Parathyroid adenoma (tissue), 2 donors: ENCODE data around the gene ZCRB1.

Source experiments
- H2AFZ ChIP-seq: fragments of 300-600 bp; sonication (generic); one replicate; pipeline ENCODE4 v1.7.0; 2017; ENCODE audit warnings: antibody characterized with exemption, mild to moderate bottlenecking
- H3K27ac ChIP-seq: fragments of 300-600 bp; sonication (generic); one replicate; pipeline ENCODE4 v1.7.0; 2017
- H3K27me3 ChIP-seq: fragments of 300-600 bp; sonication (generic); one replicate; pipeline ENCODE4 v1.7.0; 2017; ENCODE audit warnings: low read length; ENCODE audit not compliant: control insufficient read depth, insufficient read depth
- H3K36me3 ChIP-seq: fragments of 300-600 bp; sonication (generic); one replicate; pipeline ENCODE4 v1.7.0; 2017; ENCODE audit warnings: low read length; ENCODE audit not compliant: control insufficient read depth, insufficient read depth
- H3K4me1 ChIP-seq: fragments of 300-600 bp; sonication (generic); one replicate; pipeline ENCODE4 v1.7.0; 2017; ENCODE audit warnings: control low read depth
- H3K4me2 ChIP-seq: fragments of 300-600 bp; sonication (generic); one replicate; pipeline ENCODE4 v1.7.0; 2017; ENCODE audit warnings: low read length
- H3K4me3 ChIP-seq: fragments of 300-600 bp; sonication (generic); one replicate; pipeline ENCODE4 v1.7.0; 2017; ENCODE audit warnings: low read depth, low read length
- H3K79me2 ChIP-seq: fragments of 300-600 bp; sonication (generic); one replicate; pipeline ENCODE4 v1.7.0; 2017; ENCODE audit warnings: control low read depth
- H3K9ac ChIP-seq: fragments of 300-600 bp; sonication (generic); one replicate; pipeline ENCODE4 v1.7.0; 2017; ENCODE audit warnings: mild to moderate bottlenecking
- H3K9me3 ChIP-seq: fragments of 300-600 bp; sonication (generic); one replicate; pipeline ENCODE4 v1.7.0; 2017; ENCODE audit warnings: low read length; ENCODE audit not compliant: control insufficient read depth
- CTCF ChIP-seq: fragments of 300-600 bp; sonication (generic); IDR thresholded peaks from one replicate; pipeline ENCODE4 v1.7.0; 2017; ENCODE audit warnings: antibody characterized with exemption, mild to moderate bottlenecking
- donor health status: primary hyperparathyroidism.

ZCRB1 gene

DNA sequence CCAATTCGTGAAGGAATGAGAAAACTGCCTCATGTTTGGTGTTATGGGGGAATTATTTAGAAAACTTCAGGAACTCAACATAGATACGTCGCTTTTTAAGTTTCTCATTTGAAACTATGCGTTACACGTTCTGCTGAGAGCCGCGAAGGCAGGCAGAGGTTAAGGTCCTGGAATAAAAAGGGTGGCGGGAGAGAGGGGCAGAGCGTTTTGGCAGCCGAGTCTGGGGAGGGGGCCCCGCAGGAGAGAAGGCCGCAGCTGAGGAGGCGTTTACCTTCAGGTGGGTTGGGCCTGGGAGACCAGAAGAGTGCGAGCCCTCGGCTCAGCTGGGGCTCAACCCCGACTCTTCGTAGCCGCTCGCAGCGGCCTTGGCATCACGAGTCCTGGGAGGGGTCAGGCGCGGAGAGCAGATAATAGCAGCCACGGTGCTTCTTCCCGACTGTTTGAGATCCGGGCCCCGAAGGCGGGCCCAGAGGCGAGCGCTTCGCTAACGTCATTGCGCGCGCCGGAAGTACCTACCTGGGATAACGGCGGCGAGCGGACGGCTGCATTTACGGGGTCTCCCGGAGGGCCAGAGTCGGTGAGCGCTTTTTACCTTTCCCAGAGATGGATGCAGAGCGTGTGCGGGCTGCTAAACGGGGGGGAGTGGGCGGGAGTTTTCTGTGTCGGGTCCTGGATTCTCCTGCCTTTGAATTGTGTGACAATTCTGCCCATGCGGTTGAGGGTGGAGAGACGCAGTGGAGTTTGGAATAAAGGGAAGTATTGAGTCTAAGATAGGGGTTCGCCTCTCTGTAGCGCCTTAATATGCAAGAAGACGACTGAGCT lies at the start of gene ZCRB1, which contains the start of gene PPHLN1:
ZCRB1 (minus strand) TSS at position 442 of the 822 bp plus-strand sequence. CDS start 1,992 bp downstream, outside the sequence.
PPHLN1 (plus strand) TSS at position 515 of the 822 bp plus-strand sequence. CDS start 9,736 bp downstream, outside the sequence.
- Histone ChIP-seq H3K27me3 (no peaks in the 10 kb centered on the region), H3K27ac (peak within 1 kb of the TSS; percentile 77), H3K4me3 (peak within 1 kb of the TSS; percentile 91), H3K9me3 (no peaks in the 10 kb centered on the region), H3K79me2 (peaks cover 24% of the 10 kb centered on the region), H3K36me3 (no peaks in the 10 kb centered on the region), H3K4me2 (peak within 1 kb of the TSS; percentile 92), H3K9ac (peak within 1 kb of the TSS; percentile 57), H2AFZ (peak within 1 kb of the TSS; percentile 91), H3K4me1 (peaks cover 13% of the 10 kb centered on the region)
- TF ChIP-seq CTCF = no peak

- H2AFZ ChIP-seq = no peak overlapping the region
- no peaks in the 10 kb centered on the region for H3K36me3 ChIP-seq
- no peak for TF ChIP-seq CTCF
- H3K9me3 ChIP-seq = no peaks in the 10 kb centered on the region
- no peaks in the 10 kb centered on the region for H3K4me1 ChIP-seq
- no peaks in the 10 kb centered on the region for H3K27me3 ChIP-seq
- H3K79me2 ChIP-seq = peaks cover 4% of the 10 kb centered on the region
- no peak overlapping the region for H3K27ac ChIP-seq
- H3K4me2 ChIP-seq = no peak overlapping the region
- H3K9ac ChIP-seq = no peak overlapping the region
- no peak overlapping the region for H3K4me3 ChIP-seq
Measured at GRCh38 chr12:42373669-42374068, 47.8 kb upstream of the ZCRB1 start.

DNA sequence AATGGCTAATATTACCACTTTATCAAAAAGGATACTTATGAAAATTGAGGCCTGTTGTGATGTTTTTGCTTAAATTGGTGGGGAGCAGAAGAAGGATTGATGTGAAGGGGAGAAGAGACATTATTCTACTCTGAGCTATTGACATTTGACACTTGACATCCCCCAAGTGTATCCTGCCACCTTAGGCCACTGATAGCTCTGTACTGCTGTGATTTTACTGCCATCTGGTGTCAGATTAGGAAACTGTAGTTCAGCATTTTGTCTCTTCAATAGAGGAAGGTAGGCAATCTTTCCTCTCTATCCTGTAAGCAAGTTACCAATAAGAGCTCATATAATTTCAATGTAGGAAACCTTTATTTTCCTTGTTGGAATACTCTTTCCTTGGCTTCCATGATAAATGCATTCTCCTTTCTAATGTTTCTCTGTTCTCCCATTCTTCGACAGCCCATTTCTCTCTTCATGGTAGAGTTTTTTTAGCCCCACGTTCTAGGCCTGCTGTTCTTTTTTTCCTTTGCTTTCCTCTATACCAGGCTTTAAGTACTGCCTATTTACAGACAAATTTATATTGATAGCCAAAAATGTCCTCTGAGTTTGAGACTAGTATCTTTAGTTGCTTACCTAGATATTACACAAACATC lies 46.4 kb upstream of the ZCRB1 start:
- Histone ChIP-seq H3K4me2 (no peak overlapping the region), H3K27ac (no peak overlapping the region), H3K9ac (no peak overlapping the region), H3K4me3 (no peak overlapping the region), H3K27me3 (no peaks in the 10 kb centered on the region), H3K9me3 (no peaks in the 10 kb centered on the region), H3K4me1 (no peaks in the 10 kb centered on the region), H3K36me3 (no peaks in the 10 kb centered on the region), H2AFZ (no peak overlapping the region), H3K79me2 (peaks cover 4% of the 10 kb centered on the region)
- TF ChIP-seq CTCF = peak; percentile 62

GRCh38 chr12:42370013-42370412 lies 44.1 kb upstream of the ZCRB1 start:
- H3K4me2 ChIP-seq = no peak overlapping the region
- no peaks in the 10 kb centered on the region for H3K36me3 ChIP-seq
- H3K27me3 ChIP-seq = no peaks in the 10 kb centered on the region
- no peak overlapping the region for H3K27ac ChIP-seq
- H3K79me2 ChIP-seq = peaks cover 4% of the 10 kb centered on the region
- no peaks in the 10 kb centered on the region for H3K9me3 ChIP-seq
- H3K4me3 ChIP-seq = no peak overlapping the region
- no peak overlapping the region for H3K9ac ChIP-seq
- no peak overlapping the region for H2AFZ ChIP-seq
- no peaks in the 10 kb centered on the region for H3K4me1 ChIP-seq
- TF ChIP-seq CTCF = no peak
